ENCODE measurements around the gene NPR3.

DNA sequence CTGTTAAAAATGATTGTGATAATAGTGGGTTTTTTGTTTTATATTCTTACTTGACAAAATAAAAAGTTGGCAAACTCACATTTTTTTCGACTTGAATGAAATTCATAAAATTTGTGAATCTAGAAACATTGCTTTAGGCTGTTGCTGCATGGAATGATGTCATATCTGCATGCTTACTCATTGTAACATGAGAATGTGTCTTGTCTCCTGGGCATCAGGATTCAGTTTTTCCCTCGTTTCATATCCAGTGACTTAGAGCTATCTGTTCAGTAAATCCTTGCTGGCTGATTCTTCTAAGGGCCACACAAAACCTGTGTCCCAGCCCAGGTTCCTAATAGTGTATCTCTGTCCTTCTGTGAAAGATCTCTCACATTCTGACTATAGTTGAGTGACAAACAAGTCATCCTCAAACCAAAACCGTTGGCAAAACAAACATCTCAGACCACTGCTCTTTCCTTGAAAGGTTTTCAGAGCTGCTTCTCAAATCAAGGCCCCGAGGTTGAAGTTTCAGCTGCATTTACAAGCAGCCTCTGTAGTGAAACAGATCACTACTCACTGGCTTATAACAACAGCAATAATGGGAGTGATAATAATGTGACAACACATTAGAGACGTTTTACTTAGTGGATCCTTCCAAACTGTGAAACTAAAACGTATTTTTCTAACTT lies 95.0 kb downstream of the NPR3 start:
- no peak for TF ChIP-seq CTCF (IDR thresholded peaks at IDR 0.05; ENCODE audit: low read length)
- no peak for TF ChIP-seq EZH2 (IDR thresholded peaks at IDR 0.05; ENCODE audit: borderline replicate concordance, low read length)

All from OCI-LY1 (cell line).